GM18858 (cell line): ENCODE data around the gene NASP.

ENCODE experiments used
- ATAC-seq: cut with Tn5 transposase; IDR thresholded peaks from one replicate; pipeline ENCODE4 v1.9.1; 2021; ENCODE audit not compliant: unreplicated experiment

NASP gene

GRCh38 chr1:45619149-45619921, 35.5 kb downstream of the NASP start:
- no peak for ATAC-seq

- ATAC-seq: no peak
Observed at GRCh38 chr1:45620588-45621500, 37.0 kb downstream of the NASP start.

- no peak for ATAC-seq
Observed at GRCh38 chr1:45621501-45621836, 37.6 kb downstream of the NASP start.

GRCh38 chr1:45621895-45622523, 38.2 kb downstream of the NASP start:
- no peak for ATAC-seq

- ATAC-seq: no peak
Observed at GRCh38 chr1:45622524-45623394, 38.9 kb downstream of the NASP start.

GRCh38 chr1:45623972-45624371, 40.1 kb downstream of the NASP start, which contains the start of gene CCDC17:
TSS of gene CCDC17 (minus strand) at chr1:45624054. CDS start at chr1:45623909, 145 bp downstream.
- ATAC-seq: no peak

- no peak for ATAC-seq
Observed at GRCh38 chr1:45629035-45629434, 45.2 kb downstream of the NASP start.

GRCh38 chr1:45630429-45630828, 46.6 kb downstream of the NASP start:
- ATAC-seq: no peak

- no peak for ATAC-seq
Observed at GRCh38 chr1:45635211-45635610, 51.4 kb downstream of the NASP start.

GRCh38 chr1:45640293-45640692, 56.5 kb downstream of the NASP start:
- no peak for ATAC-seq

- no peak for ATAC-seq
Observed at GRCh38 chr1:45643321-45643720, 59.5 kb downstream of the NASP start.

GRCh38 chr1:45643978-45644377, 60.1 kb downstream of the NASP start:
- no peak for ATAC-seq

GRCh38 chr1:45644661-45645060, 60.8 kb downstream of the NASP start:
- no peak for ATAC-seq

- no peak for ATAC-seq
Observed at GRCh38 chr1:45647248-45648021, 63.6 kb downstream of the NASP start.

GRCh38 chr1:45654540-45655280, 70.9 kb downstream of the NASP start:
- ATAC-seq: no peak

- ATAC-seq: no peak
Observed at GRCh38 chr1:45656573-45657226, 72.9 kb downstream of the NASP start.

- ATAC-seq: no peak
Observed at GRCh38 chr1:45658171-45658570, 74.3 kb downstream of the NASP start.

- ATAC-seq: no peak
Observed at GRCh38 chr1:45659222-45659621, 75.4 kb downstream of the NASP start.

GRCh38 chr1:45660336-45660735, 76.5 kb downstream of the NASP start:
- ATAC-seq: no peak
